KOPT-K1 (cell line): ENCODE measurements around the gene RBM19.

Experiments
- H3K27ac ChIP-seq: fragments of 200-600 bp; sonication (generic); 2 replicates; pipeline ENCODE4 v1.5.1; 2016; ENCODE audit warnings: antibody characterized with exemption, mild to moderate bottlenecking, low read depth, low read length; ENCODE audit not compliant: poor library complexity, severe bottlenecking
- H3K36me3 ChIP-seq: fragments of 200-600 bp; sonication (generic); 2 replicates; pipeline ENCODE4 v1.5.1; 2017; ENCODE audit warnings: antibody characterized with exemption, mild to moderate bottlenecking, low read length, moderate library complexity; ENCODE audit not compliant: insufficient read depth
- H3K9me3 ChIP-seq: fragments of 200-600 bp; sonication (generic); 2 replicates; pipeline ENCODE4 v1.5.1; 2017; ENCODE audit warnings: antibody characterized with exemption, low read length, mild to moderate bottlenecking; ENCODE audit not compliant: insufficient read depth, poor library complexity, severe bottlenecking

The RBM19 gene

DNA sequence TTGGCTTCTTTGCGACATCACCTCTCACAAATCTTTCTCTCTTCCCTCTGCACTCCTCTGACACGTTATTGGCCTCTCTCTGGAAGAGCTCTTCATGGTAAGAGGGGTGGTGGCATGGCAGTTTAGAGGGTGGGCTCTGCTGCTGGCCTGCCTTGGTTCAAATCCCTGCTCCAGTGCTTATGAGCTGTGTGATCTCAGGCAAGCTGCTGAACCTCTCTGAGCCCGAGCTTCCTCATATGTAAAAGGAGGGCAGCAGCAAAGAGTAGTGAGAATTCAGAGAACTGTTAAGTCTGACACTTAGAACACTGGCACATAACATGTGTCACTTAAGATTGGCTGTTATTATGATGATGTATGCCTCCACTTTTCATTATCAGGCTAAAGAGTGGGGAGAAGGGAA, 118.3 kb downstream of the RBM19 start:
- H3K36me3 ChIP-seq = peaks cover 15% of the 10 kb centered on the region; the same call in 1 of the 2 replicates
- no peak overlapping the region for H3K27ac ChIP-seq
- H3K9me3 ChIP-seq = no peaks in the 10 kb centered on the region

DNA sequence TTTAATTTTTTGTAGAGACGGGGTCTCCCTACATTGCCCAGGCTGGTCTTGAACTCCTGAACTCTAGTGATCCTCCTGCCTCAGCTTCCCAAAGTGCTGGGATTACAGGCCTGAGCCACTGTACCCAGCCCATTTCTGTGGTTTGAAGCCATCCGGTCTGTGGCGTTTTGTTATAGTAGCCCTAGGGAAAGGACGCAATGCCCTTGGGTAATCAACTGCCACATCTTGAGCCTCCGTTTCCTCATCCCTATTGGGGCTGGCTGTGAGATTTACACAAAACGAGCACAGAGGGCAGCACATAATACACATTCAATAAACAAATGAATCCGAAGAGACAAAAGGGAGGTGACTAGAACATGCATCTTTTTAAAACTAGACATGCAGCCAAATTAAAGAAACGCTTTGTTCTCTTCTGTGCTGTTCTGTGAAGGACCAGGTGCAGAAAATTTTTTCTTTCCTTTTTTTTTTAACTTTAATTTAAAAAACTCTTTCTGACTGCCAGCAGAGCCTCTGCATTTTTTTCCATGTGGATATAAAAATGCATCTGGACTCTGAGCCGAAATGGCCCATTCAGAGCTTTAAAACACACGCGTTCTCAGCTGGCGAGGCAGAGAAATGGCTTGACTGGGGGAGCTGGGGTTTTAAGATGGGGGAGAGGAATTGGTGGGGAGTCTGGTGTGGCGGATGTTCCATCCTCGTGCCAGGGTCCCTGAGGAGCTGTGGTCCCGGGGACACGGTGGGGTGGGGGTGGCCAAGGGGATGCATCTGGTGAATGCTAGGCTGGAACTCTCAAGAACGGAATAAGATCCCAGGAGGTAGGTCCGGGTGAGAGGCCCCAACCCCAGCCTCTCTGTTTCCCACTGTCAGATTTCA, 119.0 kb downstream of the RBM19 start:
- Histone ChIP-seq H3K27ac (no peak overlapping the region), H3K9me3 (no peaks in the 10 kb centered on the region), H3K36me3 (peaks cover 22% of the 10 kb centered on the region; the same call in 1 of the 2 replicates)

DNA sequence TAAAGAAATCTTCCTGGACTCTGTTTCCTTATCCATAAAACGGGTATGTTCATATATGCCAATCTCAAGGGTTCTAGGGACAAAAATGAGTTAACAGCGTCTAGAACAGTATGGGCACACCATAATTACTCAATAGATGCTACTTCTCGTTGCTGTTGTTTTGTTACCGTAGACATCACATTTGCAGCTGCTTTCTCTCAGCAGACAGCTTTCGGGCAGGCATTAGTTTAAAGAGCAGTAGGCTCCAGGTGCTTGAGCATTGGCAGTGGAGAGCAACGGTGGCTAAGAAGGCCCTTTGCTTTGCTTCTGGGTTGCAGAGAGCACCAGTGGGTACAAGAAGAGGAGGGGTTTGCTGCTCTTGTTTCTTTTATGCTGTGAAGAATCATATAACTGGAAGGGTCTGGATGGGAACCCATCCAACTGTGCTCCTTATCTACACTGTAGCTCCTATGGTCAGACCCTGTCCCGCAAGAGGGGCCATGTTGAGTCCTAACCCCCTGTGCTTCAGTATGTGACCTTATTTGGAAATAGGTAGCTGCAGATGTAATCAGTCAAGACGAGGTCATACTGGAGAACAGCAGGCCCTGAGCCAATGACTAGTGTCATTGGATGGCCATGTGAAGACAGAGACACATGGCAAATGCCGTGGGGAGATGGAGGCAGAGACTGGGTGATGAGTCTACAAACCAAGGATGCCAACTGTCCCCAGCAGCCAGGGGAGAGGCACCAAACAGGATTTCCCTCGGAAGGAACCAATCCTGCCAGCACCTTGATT, 120.0 kb downstream of the RBM19 start:
- no peaks in the 10 kb centered on the region for H3K9me3 ChIP-seq
- peaks cover 22% of the 10 kb centered on the region; the same call in 1 of the 2 replicates for H3K36me3 ChIP-seq
- no peak overlapping the region for H3K27ac ChIP-seq

DNA sequence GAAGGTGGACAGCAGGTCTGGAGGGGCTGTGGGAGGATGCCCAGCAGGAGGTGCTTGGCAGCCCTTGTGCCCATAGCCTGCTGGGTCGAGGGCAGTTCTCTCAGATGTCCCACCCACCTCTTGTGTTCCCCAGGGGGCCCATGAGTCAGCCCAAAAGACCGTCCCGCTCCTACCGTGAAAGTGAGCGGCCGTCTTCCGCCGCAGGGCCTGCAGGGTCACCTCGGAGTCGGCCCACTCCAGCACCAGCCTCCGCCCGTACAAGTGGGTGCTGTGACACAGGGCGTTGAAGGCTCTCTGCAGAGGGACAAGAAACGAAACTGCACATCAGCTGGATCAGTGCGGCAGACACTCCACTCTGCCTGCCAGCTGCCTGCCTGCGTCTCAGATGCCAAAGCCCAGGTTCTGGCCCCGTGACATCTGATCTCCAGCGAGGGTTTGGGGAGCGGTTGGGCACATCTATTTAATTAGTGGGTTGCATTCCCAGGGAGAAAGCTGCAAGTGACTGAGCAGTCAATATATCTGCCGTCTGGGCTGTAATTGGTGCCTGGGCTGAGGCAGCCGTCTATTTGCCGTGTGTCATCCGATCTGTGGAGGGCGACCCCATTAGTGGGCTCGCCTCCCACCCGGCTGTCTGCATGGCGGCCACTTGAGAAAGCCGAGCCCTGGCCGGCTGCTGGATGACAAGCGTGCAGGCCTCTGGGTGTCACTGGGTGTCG, 121.5 kb downstream of the RBM19 start:
- Histone ChIP-seq H3K27ac (no peak overlapping the region), H3K36me3 (peaks cover 22% of the 10 kb centered on the region; the same call in 1 of the 2 replicates), H3K9me3 (no peaks in the 10 kb centered on the region)

DNA sequence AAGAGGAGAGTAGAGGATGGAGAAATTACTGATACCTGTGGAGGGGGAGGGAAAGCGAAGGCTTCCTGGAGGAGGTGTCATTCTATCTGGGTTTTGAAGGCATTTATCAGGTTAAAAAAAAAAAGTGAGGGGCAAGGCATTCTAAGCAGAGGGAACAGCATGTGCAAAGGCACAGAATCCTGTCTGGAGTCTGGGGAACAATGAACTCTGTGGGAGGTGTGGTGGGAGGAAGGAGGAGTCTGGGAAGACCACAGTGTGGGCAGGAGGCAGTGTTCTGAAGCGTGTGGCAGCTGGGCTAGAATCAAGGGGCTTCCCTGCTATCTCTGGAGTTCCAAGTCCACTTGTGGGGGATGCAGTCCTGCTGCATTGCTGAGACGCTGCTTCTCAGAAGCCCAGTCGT, 123.4 kb downstream of the RBM19 start:
- no peaks in the 10 kb centered on the region for H3K9me3 ChIP-seq

DNA sequence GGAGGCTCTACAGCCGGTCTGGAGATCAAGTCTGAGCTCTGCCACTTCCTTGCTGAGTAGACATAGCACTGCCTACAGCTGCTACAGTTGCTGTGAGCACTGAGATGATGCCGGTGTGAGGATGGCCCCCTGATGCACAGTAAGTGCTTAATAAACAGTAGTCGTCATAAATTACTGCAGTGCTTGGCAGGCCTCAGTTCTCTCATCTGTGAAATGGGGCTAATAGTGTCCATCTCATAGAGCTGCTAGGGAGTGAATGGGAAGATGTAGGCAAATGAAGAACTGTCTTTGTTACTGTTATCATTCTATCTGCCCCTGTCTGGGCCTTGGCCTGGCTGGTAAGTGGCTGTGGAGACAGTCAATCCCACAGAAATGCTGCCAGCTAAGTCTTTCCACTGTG, 124.3 kb downstream of the RBM19 start:
- no peaks in the 10 kb centered on the region for H3K9me3 ChIP-seq
- peaks cover 20% of the 10 kb centered on the region; the same call in 1 of the 2 replicates for H3K36me3 ChIP-seq
- H3K27ac ChIP-seq = no peak overlapping the region

More for the DNA sequence above, 123.4 kb downstream of the RBM19 start:
- Histone ChIP-seq H3K36me3 (peaks cover 22% of the 10 kb centered on the region; the same call in 1 of the 2 replicates), H3K27ac (no peak overlapping the region)

DNA sequence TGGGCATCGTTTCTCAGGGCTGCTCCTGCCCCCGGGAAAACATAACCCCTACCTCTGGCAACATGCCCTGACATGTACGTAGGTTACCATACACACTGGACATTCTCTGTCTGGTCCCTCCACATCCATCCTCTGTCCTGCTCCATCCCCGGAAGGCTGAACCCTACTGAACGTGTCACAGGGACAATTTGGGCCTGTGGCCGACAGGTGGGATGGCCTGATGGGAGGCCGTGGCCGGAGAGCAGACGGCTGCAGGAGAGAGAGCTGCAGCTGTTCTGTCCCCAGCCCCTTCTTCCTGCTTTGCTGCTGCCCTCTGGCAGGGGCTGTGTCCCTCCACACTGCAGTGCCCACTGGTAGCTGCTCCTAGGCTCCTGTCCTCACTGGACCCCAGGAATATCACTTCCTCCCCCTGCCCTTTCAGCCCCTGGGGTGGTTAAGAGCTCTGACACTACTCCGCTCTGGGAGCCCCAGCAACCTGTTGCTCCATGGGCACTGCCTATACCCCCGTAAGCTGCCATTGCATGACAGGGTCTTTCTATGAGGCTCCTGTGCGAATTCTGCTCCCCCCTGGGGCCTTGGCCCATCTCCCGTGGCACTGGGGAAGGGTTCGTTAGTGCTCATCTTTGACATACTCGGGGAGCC, 125.6 kb downstream of the RBM19 start:
- peaks cover 17% of the 10 kb centered on the region; the same call in 1 of the 2 replicates for H3K36me3 ChIP-seq
- no peaks in the 10 kb centered on the region for H3K9me3 ChIP-seq
- H3K27ac ChIP-seq = no peak overlapping the region

DNA sequence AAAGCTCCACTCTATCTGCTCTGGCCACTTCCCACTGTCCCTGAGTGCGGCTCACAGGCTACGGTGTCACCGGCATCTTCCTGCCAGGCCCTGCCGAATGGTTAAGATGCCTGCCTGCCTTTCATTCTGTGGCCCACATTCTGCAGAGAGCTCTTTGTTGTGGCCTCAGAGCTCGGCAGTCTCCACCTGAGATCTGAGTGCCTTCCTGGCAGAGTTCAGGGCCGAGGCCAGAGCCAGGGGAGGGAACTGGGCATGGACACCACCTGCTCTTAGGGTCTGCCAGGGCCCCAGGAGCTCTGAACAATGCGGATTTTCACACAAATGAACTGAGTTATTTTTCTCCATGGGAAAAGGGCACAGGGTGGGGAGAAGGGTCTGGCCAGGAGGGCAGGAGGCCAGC, 127.2 kb downstream of the RBM19 start:
- no peak overlapping the region for H3K27ac ChIP-seq
- peaks cover 16% of the 10 kb centered on the region; the same call in 1 of the 2 replicates for H3K36me3 ChIP-seq
- no peaks in the 10 kb centered on the region for H3K9me3 ChIP-seq

DNA sequence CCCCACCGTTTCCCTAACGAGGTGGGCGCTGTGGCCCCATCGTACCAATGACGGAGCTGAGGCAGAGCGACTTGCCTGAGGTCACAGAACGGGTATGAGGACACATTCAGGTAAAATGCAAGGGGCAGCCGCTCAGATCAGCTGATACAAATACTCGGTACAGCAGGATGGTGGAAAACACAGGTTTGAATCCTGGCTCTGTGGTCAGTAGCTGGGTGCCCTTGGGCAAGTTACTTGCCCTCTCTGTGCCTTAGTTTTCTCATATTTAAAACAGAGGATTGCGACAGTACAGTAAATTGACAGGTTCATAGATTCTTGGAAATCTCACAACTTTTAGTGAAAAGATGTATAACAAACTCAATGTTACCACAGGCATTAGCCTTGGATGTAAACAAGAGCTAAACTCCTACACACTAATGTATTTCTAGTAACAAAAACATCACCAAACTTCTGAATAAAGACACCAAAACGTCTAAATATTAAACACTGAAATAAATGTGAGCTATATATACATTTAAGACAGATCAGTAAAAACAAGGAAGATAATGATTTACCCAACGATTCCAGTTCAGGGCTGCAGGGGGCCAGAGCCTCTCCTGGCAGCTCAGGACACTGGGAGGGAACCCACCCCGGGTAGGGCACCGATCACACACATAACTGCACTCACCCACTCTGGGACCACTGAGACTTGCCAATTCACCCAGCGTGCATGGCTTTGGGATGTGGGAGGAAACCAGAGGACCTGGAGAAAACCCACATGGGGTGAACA, 128.4 kb downstream of the RBM19 start:
- Histone ChIP-seq H3K27ac (no peak overlapping the region), H3K36me3 (0 out of 2 replicates have a peak, but pooled peaks cover 5% of the 10 kb centered on the region), H3K9me3 (no peaks in the 10 kb centered on the region)

DNA sequence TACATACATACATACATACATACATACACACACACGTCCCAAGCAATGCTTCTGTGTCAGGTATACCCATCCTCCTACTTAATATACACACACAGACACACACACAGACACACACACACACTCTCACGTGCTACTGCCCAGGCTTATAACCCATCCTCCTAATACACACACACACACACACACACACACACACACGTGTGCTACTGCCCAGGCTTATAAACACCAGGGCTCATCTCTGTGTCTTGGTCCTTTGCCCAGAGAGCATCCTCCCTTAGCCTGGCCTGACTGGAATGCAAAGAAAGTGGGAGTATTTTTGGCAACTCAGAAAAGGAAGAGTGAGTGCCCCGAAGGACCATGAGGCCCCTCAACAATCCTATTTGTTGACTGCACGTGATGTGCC, 129.0 kb downstream of the RBM19 start:
- H3K36me3 ChIP-seq = no peaks in the 10 kb centered on the region
- no peaks in the 10 kb centered on the region for H3K9me3 ChIP-seq
- no peak overlapping the region for H3K27ac ChIP-seq

DNA sequence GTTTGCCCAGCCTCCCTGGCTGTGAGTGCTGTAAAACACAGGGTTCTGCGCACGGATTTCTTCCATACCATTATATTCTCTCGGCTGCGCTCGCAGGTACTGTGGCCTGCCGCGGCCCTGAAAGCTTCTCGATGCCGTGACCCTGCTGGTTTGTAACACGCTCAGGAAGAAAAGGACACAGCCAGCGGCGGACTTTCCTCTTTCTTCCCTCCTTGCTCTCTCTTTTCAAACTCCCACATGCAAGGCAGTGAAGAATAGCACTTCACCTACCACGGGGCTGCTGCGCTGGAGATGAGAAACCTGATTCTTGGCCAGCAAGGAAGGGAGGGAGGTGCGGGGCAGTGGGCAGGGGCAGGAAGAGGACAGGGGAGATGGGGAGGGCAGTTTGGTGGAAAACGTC, 130.2 kb downstream of the RBM19 start:
- H3K9me3 ChIP-seq = no peaks in the 10 kb centered on the region
- H3K27ac ChIP-seq = no peak overlapping the region
- no peaks in the 10 kb centered on the region for H3K36me3 ChIP-seq

DNA sequence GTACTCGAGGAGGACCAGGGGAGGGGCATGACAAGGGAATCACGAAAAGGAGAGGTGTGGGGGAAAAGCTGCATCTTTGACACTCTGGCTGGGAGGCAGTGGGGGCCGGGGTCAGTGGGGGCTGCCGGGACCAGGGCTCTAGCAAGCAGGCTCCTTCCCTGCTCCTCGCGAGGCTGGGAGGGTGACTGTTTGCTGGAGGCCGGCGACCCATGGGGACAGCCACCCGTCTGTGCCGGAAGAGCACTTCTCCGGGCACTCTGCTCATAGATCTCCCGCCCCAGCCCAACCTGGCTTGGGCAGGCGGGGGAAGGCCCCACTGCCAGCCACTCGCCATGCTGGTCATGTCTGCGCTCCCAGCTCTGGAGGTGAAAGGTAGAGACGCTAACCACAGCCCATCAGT, 130.7 kb downstream of the RBM19 start:
- H3K27ac ChIP-seq = no peak overlapping the region
- no peaks in the 10 kb centered on the region for H3K36me3 ChIP-seq
- no peaks in the 10 kb centered on the region for H3K9me3 ChIP-seq

DNA sequence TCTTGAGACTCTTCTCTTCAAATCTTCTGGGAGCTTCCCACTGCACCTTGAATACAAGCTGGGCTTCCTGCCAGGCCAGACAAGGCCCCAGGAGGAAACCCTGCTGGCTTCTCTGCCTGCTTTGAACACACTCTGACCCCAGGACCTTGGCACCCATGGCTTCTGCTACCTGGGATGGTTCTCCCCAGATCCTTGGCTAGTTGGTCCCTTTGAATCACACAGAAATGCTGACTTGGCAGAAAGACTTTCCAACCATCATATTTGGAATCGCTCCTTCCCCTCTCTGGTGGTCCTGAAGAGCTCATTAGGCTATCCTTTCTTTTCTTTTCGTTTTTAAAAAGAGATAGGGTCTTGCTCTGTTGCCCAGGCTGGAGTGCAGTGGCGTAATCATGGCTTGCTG, 132.7 kb downstream of the RBM19 start:
- Histone ChIP-seq H3K27ac (no peak overlapping the region), H3K9me3 (no peaks in the 10 kb centered on the region), H3K36me3 (no peaks in the 10 kb centered on the region)

DNA sequence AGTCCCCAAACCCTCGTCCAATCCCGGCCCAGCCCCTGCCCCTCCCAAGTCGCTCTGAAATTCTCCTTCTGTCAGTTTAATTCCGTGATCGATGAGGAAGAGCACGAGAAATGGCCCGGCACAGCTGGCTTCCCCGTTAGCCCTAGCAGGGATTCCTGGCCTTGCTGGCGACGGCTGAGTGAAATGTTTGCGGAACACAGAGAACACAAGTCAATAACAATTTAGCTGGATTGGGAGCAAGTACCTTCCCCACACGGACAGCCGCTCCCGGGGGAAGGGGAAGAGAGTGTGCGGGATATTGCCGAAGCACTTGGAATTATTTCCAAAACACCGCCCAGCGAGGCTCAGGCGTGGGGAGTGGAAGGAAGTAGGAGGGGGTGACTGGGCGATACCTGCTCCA, 134.6 kb downstream of the RBM19 start:
- H3K9me3 ChIP-seq = no peaks in the 10 kb centered on the region
- H3K36me3 ChIP-seq = no peaks in the 10 kb centered on the region; the same call in 1 of the 2 replicates
- H3K27ac ChIP-seq = no peak overlapping the region
